ENCODE measurements around the gene CELA3A.

CELA3A gene

GRCh38 chr1:22053861-22054770, 52.7 kb downstream of the CELA3A start:
- Histone ChIP-seq H3K27me3 (ENCODE audit: insufficient read depth, low read length) (no peaks in the 10 kb centered on the region), H3K27ac (ENCODE audit: low read depth, low read length) (peak overlapping the region; percentile 99; the same call in 1 of the 2 replicates), H3K36me3 (ENCODE audit: insufficient read depth, low read length) (peaks cover 9% of the 10 kb centered on the region; the same call in 1 of the 2 replicates), H3K4me3 (ENCODE audit: low read length) (peak overlapping the region; percentile 86), H3K9ac (ENCODE audit: low read depth, low read length) (peak overlapping the region; percentile 93; the same call in 1 of the 2 replicates), H3K9me3 (ENCODE audit: insufficient read depth, low read depth, low read length) (no peaks in the 10 kb centered on the region), H3K4me1 (ENCODE audit: insufficient read depth, low read length) (peaks cover 3% of the 10 kb centered on the region; the same call in 1 of the 2 replicates)
- 78% methylated on average over 17 of the region's 19 CpGs for WGBS

GRCh38 chr1:22055463-22055862, 54.0 kb downstream of the CELA3A start:
- Histone ChIP-seq H3K4me1 (ENCODE audit: insufficient read depth, low read length) (peaks cover 3% of the 10 kb centered on the region; the same call in 1 of the 2 replicates), H3K9ac (ENCODE audit: low read depth, low read length) (no peak overlapping the region), H3K36me3 (ENCODE audit: insufficient read depth, low read length) (peaks cover 9% of the 10 kb centered on the region; the same call in 1 of the 2 replicates), H3K27ac (ENCODE audit: low read depth, low read length) (no peak overlapping the region), H3K9me3 (ENCODE audit: insufficient read depth, low read depth, low read length) (no peaks in the 10 kb centered on the region), H3K27me3 (ENCODE audit: insufficient read depth, low read length) (no peaks in the 10 kb centered on the region), H3K4me3 (ENCODE audit: low read length) (no peak overlapping the region)
- 91% methylated on average over 6 of the region's 6 CpGs for WGBS

- no peaks in the 10 kb centered on the region for H3K27me3 ChIP-seq (ENCODE audit: insufficient read depth, low read length)
- H3K36me3 ChIP-seq (ENCODE audit: insufficient read depth, low read length), result peaks cover 9% of the 10 kb centered on the region; the same call in 1 of the 2 replicates
- no peak overlapping the region for H3K9ac ChIP-seq (ENCODE audit: low read depth, low read length)
- no peaks in the 10 kb centered on the region for H3K9me3 ChIP-seq (ENCODE audit: insufficient read depth, low read depth, low read length)
- H3K4me1 ChIP-seq (ENCODE audit: insufficient read depth, low read length), result peaks cover 3% of the 10 kb centered on the region; the same call in 1 of the 2 replicates
- no peak overlapping the region for H3K4me3 ChIP-seq (ENCODE audit: low read length)
- H3K27ac ChIP-seq (ENCODE audit: low read depth, low read length), result no peak overlapping the region
- 78% methylated on average over 1 of the region's 1 CpG for WGBS
Measured at GRCh38 chr1:22056043-22056442, 54.6 kb downstream of the CELA3A start.

DNA sequence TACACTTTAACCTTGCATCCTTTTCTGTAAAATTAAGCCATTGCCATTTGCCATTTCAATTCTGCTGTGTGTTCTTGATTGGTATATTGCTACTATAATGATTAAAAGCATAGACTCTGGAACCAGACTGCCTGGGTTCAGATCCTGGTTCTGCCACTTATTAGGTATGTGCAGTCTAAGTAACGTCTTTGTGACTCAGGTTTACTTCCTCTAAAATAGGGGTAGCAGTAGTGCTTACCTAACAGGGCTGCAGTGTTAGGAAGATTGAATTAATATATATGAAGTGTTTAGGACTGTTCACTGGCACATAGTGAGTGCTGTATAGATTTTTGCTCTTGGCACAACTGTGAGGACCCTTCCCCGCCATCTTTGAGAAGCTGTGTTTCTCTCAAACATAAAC, 55.5 kb downstream of the CELA3A start:
- H3K36me3 ChIP-seq (ENCODE audit: insufficient read depth, low read length), result peaks cover 9% of the 10 kb centered on the region; the same call in 1 of the 2 replicates
- H3K27ac ChIP-seq (ENCODE audit: low read depth, low read length), result no peak overlapping the region

DNA sequence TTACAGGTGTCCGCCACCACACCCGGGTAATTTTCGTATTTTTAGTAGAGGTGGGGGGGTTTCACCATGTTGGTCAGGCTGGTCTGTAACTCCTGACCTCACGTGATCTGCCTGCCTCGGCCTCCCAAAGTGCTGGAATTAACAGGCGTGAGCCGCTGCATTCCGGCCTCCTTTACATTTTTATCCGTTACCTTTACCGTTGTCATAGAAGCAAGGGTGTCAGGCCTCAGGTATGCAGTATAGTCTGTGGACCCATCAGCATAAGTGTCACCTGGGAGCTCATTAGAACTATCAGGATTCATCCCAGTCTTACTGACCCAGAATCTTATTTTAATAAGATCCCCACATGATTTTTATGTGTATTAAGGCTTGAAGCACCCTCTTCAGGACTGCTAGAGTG, 56.4 kb downstream of the CELA3A start:
- no peak overlapping the region for H3K27ac ChIP-seq (ENCODE audit: low read depth, low read length)
- no peaks in the 10 kb centered on the region for H3K9me3 ChIP-seq (ENCODE audit: insufficient read depth, low read depth, low read length)
- H3K4me3 ChIP-seq (ENCODE audit: low read length), result no peak overlapping the region
- H3K36me3 ChIP-seq (ENCODE audit: insufficient read depth, low read length), result peaks cover 9% of the 10 kb centered on the region; the same call in 1 of the 2 replicates
- 94% methylated on average over 10 of the region's 10 CpGs for WGBS
- H3K4me1 ChIP-seq (ENCODE audit: insufficient read depth, low read length), result peaks cover 3% of the 10 kb centered on the region; the same call in 1 of the 2 replicates
- H3K27me3 ChIP-seq (ENCODE audit: insufficient read depth, low read length), result no peaks in the 10 kb centered on the region
- H3K9ac ChIP-seq (ENCODE audit: low read depth, low read length), result no peak overlapping the region

More for the DNA sequence above, 55.5 kb downstream of the CELA3A start:
- H3K4me3 ChIP-seq (ENCODE audit: low read length), result no peak overlapping the region
- H3K27me3 ChIP-seq (ENCODE audit: insufficient read depth, low read length), result no peaks in the 10 kb centered on the region
- H3K4me1 ChIP-seq (ENCODE audit: insufficient read depth, low read length), result peaks cover 3% of the 10 kb centered on the region; the same call in 1 of the 2 replicates
- WGBS, result 96% methylated on average over 2 of the region's 2 CpGs
- no peak overlapping the region for H3K9ac ChIP-seq (ENCODE audit: low read depth, low read length)
- H3K9me3 ChIP-seq (ENCODE audit: insufficient read depth, low read depth, low read length), result no peaks in the 10 kb centered on the region

All from HUES64 (cell line).